Heart left ventricle (tissue), 13 donors: ENCODE measurements around the gene ARMH3.

Source experiments
- POLR2A ChIP-seq, 2 donors: fragments of 450-650 bp; IDR thresholded peaks; one replicate each; pipeline ENCODE4 v1.6.1; 2017; ENCODE audit warnings: antibody characterized with exemption in 2 of 2, mild to moderate bottlenecking in 2 of 2, moderate library complexity in 2 of 2
- TF ChIP-seq, protein P1 (sequence below), 12 donors: fragments of 200-600 bp; sonication (generic) in 4 of 12; IDR thresholded peaks; one replicate each; pipeline versions ENCODE4 v1.5.0 to v1.8.0; 2018 to 2022; ENCODE audit warnings: antibody characterized with exemption in 12 of 12, mild to moderate bottlenecking in 5 of 12
- donor health status: ischemic (EF 13 %, LVEDD 7.1; RV severe dilation, severe dysfunction).
- donor health status: DM: no; HTN: yes; CAD: no.
- donor health status: DM: no; HTN: no; CAD: no.
- donor health status: ischemic (EF 25% LVEDD 6.9; RV normal size, moderate dysfunction).
- donor health status: ischemic (EF 25% LVEDD 5.7; RV mildly dilated, moderate dysfunction).
- donor health status: ischemic (EF 35%, LVEDD 5.7; RV mildly dilated, moderate dysfunction).
- donor health status: nonischemic (EF 11% LVEDD 7.7; RV severe dilation, severe dysfunction).
- donor health status: DM: yes; HTN: yes; CAD: no.
- donor health status: PGD.
- donor health status: ischemic (EF 29% LVEDD 5.4; RV normal size, mild dysfunction).
- donor health status: nonischemic (EF 23%, LVEDD 6.1; RV moderate dilation, normal function).

DNA sequence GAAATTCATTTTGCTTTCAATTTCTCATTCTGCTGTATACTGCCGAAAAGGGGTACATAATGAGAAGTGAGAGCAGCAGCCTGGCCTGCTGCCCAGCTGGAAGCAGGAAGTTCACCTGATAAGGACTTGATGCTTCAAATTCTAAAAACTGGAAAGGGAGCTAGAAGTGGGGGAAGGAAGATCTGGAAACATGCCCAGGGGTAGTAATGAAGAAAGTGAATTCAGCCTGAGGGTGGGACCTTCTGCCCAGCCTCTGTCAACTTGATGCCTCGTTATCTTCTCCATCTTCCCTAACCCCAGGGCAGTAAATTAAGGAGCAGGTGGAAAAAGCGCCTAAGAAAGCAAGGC, 69.4 kb downstream of the ARMH3 start:
- TF ChIP-seq, protein P1, sequence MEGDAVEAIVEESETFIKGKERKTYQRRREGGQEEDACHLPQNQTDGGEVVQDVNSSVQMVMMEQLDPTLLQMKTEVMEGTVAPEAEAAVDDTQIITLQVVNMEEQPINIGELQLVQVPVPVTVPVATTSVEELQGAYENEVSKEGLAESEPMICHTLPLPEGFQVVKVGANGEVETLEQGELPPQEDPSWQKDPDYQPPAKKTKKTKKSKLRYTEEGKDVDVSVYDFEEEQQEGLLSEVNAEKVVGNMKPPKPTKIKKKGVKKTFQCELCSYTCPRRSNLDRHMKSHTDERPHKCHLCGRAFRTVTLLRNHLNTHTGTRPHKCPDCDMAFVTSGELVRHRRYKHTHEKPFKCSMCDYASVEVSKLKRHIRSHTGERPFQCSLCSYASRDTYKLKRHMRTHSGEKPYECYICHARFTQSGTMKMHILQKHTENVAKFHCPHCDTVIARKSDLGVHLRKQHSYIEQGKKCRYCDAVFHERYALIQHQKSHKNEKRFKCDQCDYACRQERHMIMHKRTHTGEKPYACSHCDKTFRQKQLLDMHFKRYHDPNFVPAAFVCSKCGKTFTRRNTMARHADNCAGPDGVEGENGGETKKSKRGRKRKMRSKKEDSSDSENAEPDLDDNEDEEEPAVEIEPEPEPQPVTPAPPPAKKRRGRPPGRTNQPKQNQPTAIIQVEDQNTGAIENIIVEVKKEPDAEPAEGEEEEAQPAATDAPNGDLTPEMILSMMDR (IDR thresholded peaks at IDR 0.05), result no peak
- no peak for TF ChIP-seq POLR2A (IDR thresholded peaks at IDR 0.05)
